PFSK-1 (cell line): ENCODE results near the gene MSH3.

Experiments
- FOXP2 ChIP-seq: optimal IDR thresholded peaks from 2 replicates; pipeline ENCODE3; 2011; ENCODE audit warnings: borderline replicate concordance, control low read depth, inconsistent platforms; ENCODE audit not compliant: insufficient read depth; ENCODE audit errors: extremely low read length, extremely low read depth
- POLR2AphosphoS5 ChIP-seq: IDR thresholded peaks from 2 replicates; pipeline ENCODE4 v1.6.1; 2012; ENCODE audit warnings: low read depth, mild to moderate bottlenecking, control low read depth, low read length, moderate library complexity
- REST ChIP-seq, 2 experiments: IDR thresholded peaks; 2 replicates each; pipeline versions ENCODE4 v1.6.1 to v1.8.0; 2011 to 2012; ENCODE audit warnings: low read depth in 2 of 2, low read length in 2 of 2, control low read depth in 1 of 2, inconsistent platforms in 1 of 2, mild to moderate bottlenecking in 1 of 2, moderate library complexity in 1 of 2; ENCODE audit not compliant: insufficient read depth in 1 of 2
- SIN3A ChIP-seq: IDR thresholded peaks from 2 replicates; pipeline ENCODE4 v1.6.1; 2012; ENCODE audit warnings: mild to moderate bottlenecking, low read length, moderate library complexity, borderline replicate concordance; ENCODE audit not compliant: insufficient read depth
- TAF1 ChIP-seq: IDR thresholded peaks from 2 replicates; pipeline ENCODE4 v1.6.1; 2012; ENCODE audit warnings: low read length, control low read depth, borderline replicate concordance; ENCODE audit not compliant: insufficient read depth

Gene MSH3

GRCh38 chr5:80757290-80757689 lies 102.8 kb downstream of the MSH3 start:
- TF ChIP-seq TAF1: no peak
- TF ChIP-seq REST (IDR thresholded peaks at IDR 0.05; ENCODE audit: insufficient read depth in 1 of 2, low read depth in 2 of 2, low read length in 2 of 2): no peak
- TF ChIP-seq FOXP2: no peak
- no peak for TF ChIP-seq SIN3A
- TF ChIP-seq POLR2AphosphoS5: no peak

- TF ChIP-seq FOXP2 (no peak), POLR2AphosphoS5 (no peak), SIN3A (no peak), REST (IDR thresholded peaks at IDR 0.05; ENCODE audit: insufficient read depth in 1 of 2, low read depth in 2 of 2, low read length in 2 of 2) (no peak), TAF1 (no peak)
Measured at GRCh38 chr5:80759866-80760577, 105.6 kb downstream of the MSH3 start.

DNA sequence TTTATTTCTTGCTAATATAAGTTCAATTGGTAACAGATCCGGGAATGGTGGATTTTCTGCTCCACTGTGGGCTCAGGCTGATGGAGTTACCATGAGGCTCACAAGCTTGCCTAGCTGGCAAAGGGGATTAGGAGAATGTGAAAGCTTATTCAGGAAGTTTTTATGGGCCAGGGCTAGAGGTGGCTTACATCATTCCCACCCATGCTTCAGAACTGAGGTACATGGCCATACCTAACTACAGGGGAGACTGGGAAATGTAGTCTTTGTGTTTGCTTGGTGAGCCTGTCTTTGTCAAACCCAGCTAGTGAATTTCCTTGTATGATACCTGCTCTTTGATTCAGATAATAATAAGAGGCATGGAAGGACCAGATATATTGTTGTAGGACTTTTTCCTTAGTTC lies 106.2 kb downstream of the MSH3 start:
- TF ChIP-seq POLR2AphosphoS5 (no peak), SIN3A (no peak), FOXP2 (no peak), REST (IDR thresholded peaks at IDR 0.05; ENCODE audit: insufficient read depth in 1 of 2, low read depth in 2 of 2, low read length in 2 of 2) (no peak)

DNA sequence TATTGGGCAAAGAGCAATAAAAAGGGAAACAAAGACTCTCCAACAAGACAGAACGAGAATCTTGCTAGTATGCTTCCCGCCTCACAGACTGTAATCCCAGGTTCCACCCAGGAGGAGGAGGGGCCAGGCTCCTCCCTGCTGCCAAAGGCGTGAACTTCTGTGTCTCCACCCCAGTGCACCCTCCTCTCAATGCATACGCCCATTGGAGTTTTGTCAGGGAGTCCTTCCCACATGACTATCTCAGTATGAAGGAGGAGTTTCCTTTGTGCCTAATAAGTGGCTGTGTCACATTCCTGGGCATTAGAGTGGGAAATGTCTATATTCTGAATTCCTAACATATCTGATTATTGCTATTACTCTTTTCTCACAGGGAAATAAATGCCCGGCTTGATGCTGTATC lies 106.7 kb downstream of the MSH3 start:
- TF ChIP-seq FOXP2 (no peak), POLR2AphosphoS5 (no peak), TAF1 (no peak), REST (IDR thresholded peaks at IDR 0.05; ENCODE audit: insufficient read depth in 1 of 2, low read depth in 2 of 2, low read length in 2 of 2) (no peak), SIN3A (no peak)

DNA sequence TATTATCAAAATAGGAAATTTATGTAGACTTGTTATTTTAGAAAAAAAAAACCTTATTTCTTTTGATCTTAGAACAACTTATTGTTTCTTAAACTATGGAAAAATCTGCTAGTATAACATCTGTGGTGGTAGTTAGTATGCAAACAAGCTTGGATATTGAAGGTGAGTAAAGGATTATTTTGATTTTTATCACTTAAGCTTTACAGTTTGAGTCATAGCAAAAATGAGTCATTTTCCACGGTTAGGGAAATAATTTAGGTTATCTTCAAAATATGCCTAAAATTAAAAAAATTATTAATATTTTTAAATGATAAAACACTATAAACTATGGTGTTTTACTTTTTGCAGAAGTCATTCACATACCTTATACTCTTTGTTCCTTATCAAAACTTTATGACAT lies 107.5 kb downstream of the MSH3 start:
- TF ChIP-seq TAF1: no peak
- no peak for TF ChIP-seq FOXP2
- no peak for TF ChIP-seq REST (IDR thresholded peaks at IDR 0.05; ENCODE audit: insufficient read depth in 1 of 2, low read depth in 2 of 2, low read length in 2 of 2)
- no peak for TF ChIP-seq POLR2AphosphoS5
- TF ChIP-seq SIN3A: no peak
